H9 (cell line): ENCODE data around the gene TMEM95. TPM values are rescaled to one million over a fixed set of nuclear protein-coding genes. Genes with fewer than 3 reads are reported as not detected.
"Not testable (repeated sequence)": the region's sequence is repeated elsewhere in the genome, so short reads cannot be mapped to it uniquely, and the experiment has no call there.

ENCODE experiments used
- DNase-seq: peaks from one replicate; pipeline ENCODE4 v3.0.0-alpha.2; 2017
- H2AFZ ChIP-seq: one replicate; pipeline ENCODE4 v1.6.1; 2013; ENCODE audit warnings: mild to moderate bottlenecking, low read length, control low read depth, moderate library complexity
- H2AK5ac ChIP-seq: 2 replicates; pipeline ENCODE4 v1.6.1; 2013; ENCODE audit warnings: low read length, control low read depth, mixed read lengths; ENCODE audit not compliant: insufficient read length
- H2BK120ac ChIP-seq: one replicate; pipeline ENCODE4 v1.6.1; 2013; ENCODE audit warnings: low read depth, mild to moderate bottlenecking, low read length, control low read depth, inconsistent platforms; ENCODE audit not compliant: poor library complexity, severe bottlenecking
- H2BK12ac ChIP-seq: 2 replicates; pipeline ENCODE4 v1.6.1; 2013; ENCODE audit warnings: low read length, control low read depth, mixed read lengths, low read depth; ENCODE audit not compliant: insufficient read length
- H2BK15ac ChIP-seq: 2 replicates; pipeline ENCODE4 v1.6.1; 2013; ENCODE audit warnings: low read depth, low read length, control low read depth
- H2BK20ac ChIP-seq: one replicate; pipeline ENCODE4 v1.6.1; 2013; ENCODE audit warnings: low read depth, mild to moderate bottlenecking, low read length, control low read depth, inconsistent platforms; ENCODE audit not compliant: poor library complexity, severe bottlenecking
- H2BK5ac ChIP-seq: 2 replicates; pipeline ENCODE4 v1.6.1; 2013; ENCODE audit warnings: low read length, control low read depth, mixed read lengths; ENCODE audit not compliant: insufficient read length
- H3K14ac ChIP-seq: 2 replicates; pipeline ENCODE4 v1.6.1; 2013; ENCODE audit warnings: low read length, control low read depth; ENCODE audit not compliant: insufficient read depth
- H3K18ac ChIP-seq: 2 replicates; pipeline ENCODE4 v1.6.1; 2013; ENCODE audit warnings: low read depth, mild to moderate bottlenecking, mixed read lengths, low read length, control low read depth; ENCODE audit not compliant: insufficient read length
- H3K23ac ChIP-seq: 2 replicates; pipeline ENCODE4 v1.6.1; 2013; ENCODE audit warnings: low read length, control low read depth, mixed read lengths, low read depth; ENCODE audit not compliant: insufficient read length
- H3K23me2 ChIP-seq: 2 replicates; pipeline ENCODE4 v1.6.1; 2013; ENCODE audit warnings: low read depth, mild to moderate bottlenecking, mixed read lengths, low read length, control low read depth; ENCODE audit not compliant: insufficient read length, poor library complexity, severe bottlenecking
- H3K27ac ChIP-seq: 2 replicates; pipeline ENCODE4 v1.5.1; 2013; ENCODE audit warnings: low read length, control low read depth, mixed read lengths, low read depth; ENCODE audit not compliant: insufficient read length
- H3K27me3 ChIP-seq: 2 replicates; pipeline ENCODE4 v1.6.1; 2013; ENCODE audit warnings: low read length, control low read depth, inconsistent platforms; ENCODE audit not compliant: insufficient read depth
- H3K4ac ChIP-seq: 2 replicates; pipeline ENCODE4 v1.6.1; 2013; ENCODE audit warnings: low read depth, mild to moderate bottlenecking, control low read depth, inconsistent platforms, low read length, moderate library complexity
- H3K4me1 ChIP-seq: 2 replicates; pipeline ENCODE4 v1.6.1; 2013; ENCODE audit warnings: low read length, control low read depth, inconsistent platforms; ENCODE audit not compliant: insufficient read depth
- H3K4me2 ChIP-seq: 2 replicates; pipeline ENCODE4 v1.6.1; 2013; ENCODE audit warnings: low read length, control low read depth, mixed read lengths; ENCODE audit not compliant: insufficient read length, insufficient read depth
- H3K56ac ChIP-seq: 2 replicates; pipeline ENCODE4 v1.6.1; 2013; ENCODE audit warnings: low read depth, mild to moderate bottlenecking, mixed read lengths, low read length, control low read depth; ENCODE audit not compliant: insufficient read length
- H3K79me1 ChIP-seq: 2 replicates; pipeline ENCODE4 v1.6.1; 2013; ENCODE audit warnings: low read depth, mild to moderate bottlenecking, moderate library complexity, low read length, control low read depth, inconsistent platforms; ENCODE audit not compliant: insufficient read depth, poor library complexity, severe bottlenecking
- H3K79me2 ChIP-seq: 2 replicates; pipeline ENCODE4 v1.6.1; 2013; ENCODE audit warnings: low read length, control low read depth, inconsistent platforms; ENCODE audit not compliant: insufficient read depth
- H3K9ac ChIP-seq: 2 replicates; pipeline ENCODE4 v1.6.1; 2013; ENCODE audit warnings: low read length, control low read depth, mixed read lengths; ENCODE audit not compliant: insufficient read length; ENCODE audit errors: extremely low read depth
- H3K9me3 ChIP-seq: one replicate; pipeline ENCODE4 v1.6.1; 2013; ENCODE audit warnings: low read depth, low read length, inconsistent platforms; ENCODE audit not compliant: control insufficient read depth
- H3T11ph ChIP-seq: one replicate; pipeline ENCODE4 v1.6.1; 2013; ENCODE audit warnings: mild to moderate bottlenecking, low read length, control low read depth, inconsistent platforms
- H4K20me1 ChIP-seq: one replicate; pipeline ENCODE4 v1.6.1; 2013; ENCODE audit not compliant: control insufficient read depth, insufficient read length, insufficient read depth
- H4K5ac ChIP-seq: 2 replicates; pipeline ENCODE4 v1.6.1; 2013; ENCODE audit warnings: low read depth, mild to moderate bottlenecking, mixed read lengths, low read length, control low read depth; ENCODE audit not compliant: insufficient read length
- H4K8ac ChIP-seq: replicated peaks from 2 replicates; pipeline ENCODE4 v1.6.1; 2013; ENCODE audit warnings: low read length, control low read depth, mixed read lengths, low read depth; ENCODE audit not compliant: insufficient read length
- H4K91ac ChIP-seq: 2 replicates; pipeline ENCODE4 v1.6.1; 2013; ENCODE audit warnings: low read depth, mild to moderate bottlenecking, moderate library complexity, mixed read lengths, low read length, control low read depth; ENCODE audit not compliant: insufficient read length
- H3K27ac Mint-ChIP-seq, 3 experiments: 2 replicates in 2 of 3; 3 replicates in 1 of 3; pipeline ENCODE4 v1.8.0; 2020 to 2021; ENCODE audit warnings: mixed read lengths in 3 of 3, mild to moderate bottlenecking in 1 of 3, moderate library complexity in 1 of 3
- H3K27me3 Mint-ChIP-seq: 2 replicates; pipeline ENCODE4 v1.8.0; 2021; ENCODE audit warnings: low read depth, mild to moderate bottlenecking, moderate library complexity, mixed read lengths
- H3K36me3 Mint-ChIP-seq, 3 experiments: 2 replicates in 2 of 3; 3 replicates in 1 of 3; pipeline ENCODE4 v1.8.0; 2020 to 2021; ENCODE audit warnings: low read depth in 3 of 3, mixed read lengths in 3 of 3; ENCODE audit not compliant: insufficient read depth in 1 of 3
- H3K4me1 Mint-ChIP-seq, 2 experiments: 2 replicates each; pipeline ENCODE4 v1.8.0; 2020; ENCODE audit warnings: mixed read lengths in 2 of 2
- H3K4me3 Mint-ChIP-seq, 2 experiments: 2 replicates in 1 of 2; 3 replicates in 1 of 2; pipeline ENCODE4 v1.8.0; 2020 to 2021; ENCODE audit warnings: mild to moderate bottlenecking in 2 of 2, mixed read lengths in 2 of 2, moderate library complexity in 1 of 2
- H3K9me3 Mint-ChIP-seq, 2 experiments: 2 replicates in 1 of 2; 3 replicates in 1 of 2; pipeline ENCODE4 v1.8.0; 2020; ENCODE audit warnings: mild to moderate bottlenecking in 2 of 2, mixed read lengths in 2 of 2, moderate library complexity in 1 of 2
- CTCF ChIP-seq: fragments of 200-600 bp; sonication (generic); conservative IDR thresholded peaks from 3 replicates; pipeline ENCODE4 v1.8.0; 2021; ENCODE audit warnings: antibody characterized with exemption, mild to moderate bottlenecking
- WGBS: extraction: QIAGEN DNeasy Blood & Tissue Kit; methylation state at CpG from one replicate; pipeline ENCODE4 v1.1.7; 2013; ENCODE audit warnings: missing lambda C conversion rate, low lambda C conversion rate, mixed read lengths; ENCODE audit not compliant: insufficient read length; ENCODE audit errors: extremely low coverage; 5-methylcytosine and 5-hydroxymethylcytosine counted together
- total RNA-seq: library from RNA; stranded (reverse); gene quantifications from 2 replicates; pipeline ENCODE4 v1.2.1, GENCODE V29; 2021

Gene TMEM95
- total RNA-seq, 1 experiment from 2014 or later = not detected

GRCh38 chr17:7336240-7337175 lies 18.4 kb upstream of the TMEM95 start, which contains the start of gene ACAP1:
ACAP1 (plus strand) TSS chr17:7336529; CDS start chr17:7336735, 206 bp downstream.
- peak within 1 kb of the TSS; percentile 34 to 89 (median 89) for H3K27ac Mint-ChIP-seq
- H3K27ac ChIP-seq = no peak within 1 kb of the TSS
- no peak within 1 kb of the TSS; the same call in 1 of the 2 replicates for H2BK15ac ChIP-seq
- H3K9ac ChIP-seq = no peak within 1 kb of the TSS
- peaks cover 20 to 34% of the 10 kb centered on the region in 2 experiments for H3K4me1 Mint-ChIP-seq
- H3K4me2 ChIP-seq = peak within 1 kb of the TSS; percentile 25
- H4K5ac ChIP-seq = no peak within 1 kb of the TSS
- peak; percentile 94 for DNase-seq
- H3K9me3 Mint-ChIP-seq = no peaks in the 10 kb centered on the region
- no peak within 1 kb of the TSS for H2BK5ac ChIP-seq
- H3K14ac ChIP-seq = peak within 1 kb of the TSS; percentile 47; the same call in 1 of the 2 replicates
- H3K4me1 ChIP-seq = peaks cover 4% of the 10 kb centered on the region; the same call in 1 of the 2 replicates
- no CpG with 5 or more reads among the region's 17 CpGs for WGBS
- H4K20me1 ChIP-seq = no peaks in the 10 kb centered on the region
- H2BK12ac ChIP-seq = no peak within 1 kb of the TSS
- no peak within 1 kb of the TSS for H2BK20ac ChIP-seq
- H3K56ac ChIP-seq = no peak within 1 kb of the TSS
- H3T11ph ChIP-seq = no peak within 1 kb of the TSS
- no peak within 1 kb of the TSS for H2BK120ac ChIP-seq
- no peaks in the 10 kb centered on the region for H3K27me3 ChIP-seq
- H3K79me2 ChIP-seq = no peaks in the 10 kb centered on the region
- no peak within 1 kb of the TSS for H3K4ac ChIP-seq
- no peak within 1 kb of the TSS for H2AK5ac ChIP-seq
- H3K27me3 Mint-ChIP-seq = no peaks in the 10 kb centered on the region; the same call in 1 of the 2 replicates
- H3K18ac ChIP-seq = peak within 1 kb of the TSS; percentile 6
- no peak within 1 kb of the TSS for H4K91ac ChIP-seq
- H3K9me3 ChIP-seq = no peaks in the 10 kb centered on the region
- H3K23ac ChIP-seq = no peak within 1 kb of the TSS
- H3K79me1 ChIP-seq = no peaks in the 10 kb centered on the region
- no peak for TF ChIP-seq CTCF
- peak within 1 kb of the TSS; percentile 23 to 70 for H3K4me3 Mint-ChIP-seq
- H3K23me2 ChIP-seq = no peaks in the 10 kb centered on the region
- H2AFZ ChIP-seq = no peak within 1 kb of the TSS
- H4K8ac ChIP-seq = no peak within 1 kb of the TSS
- H3K36me3 Mint-ChIP-seq = no peaks in the 10 kb centered on the region; a peak in 1 of 7 replicates

GRCh38 chr17:7337600-7337999 lies 17.4 kb upstream of the TMEM95 start:
- not testable (repeated sequence) for H2AK5ac ChIP-seq, H3K4me1 ChIP-seq, H2BK12ac ChIP-seq, H3K18ac ChIP-seq, H4K5ac ChIP-seq, H3K9ac ChIP-seq, H2BK120ac ChIP-seq, H2BK5ac ChIP-seq, H3K27me3 ChIP-seq, H4K20me1 ChIP-seq, H3K36me3 Mint-ChIP-seq, H4K91ac ChIP-seq, H3K79me1 ChIP-seq, H3K27ac ChIP-seq, H3K56ac ChIP-seq, H3K4ac ChIP-seq, H3K79me2 ChIP-seq, H2AFZ ChIP-seq, H3K14ac ChIP-seq, H3K23ac ChIP-seq, H3K9me3 Mint-ChIP-seq, H3K9me3 ChIP-seq, H3K23me2 ChIP-seq, H4K8ac ChIP-seq, H2BK15ac ChIP-seq, H3T11ph ChIP-seq, H3K27me3 Mint-ChIP-seq, H2BK20ac ChIP-seq, DNase-seq
- Mint-ChIP-seq H3K4me1 (peaks cover 15 to 29% of the 10 kb centered on the region in 2 experiments), H3K27ac (peak overlapping the region; percentile 28 to 89 (median 76); a peak in 4 of 7 replicates), H3K4me3 (peak overlapping the region in 1 of 2 experiments; percentile 63; a peak in 1 of 5 replicates)
- WGBS = no CpG with 5 or more reads among the region's 7 CpGs
- peak overlapping the region; percentile 25 for H3K4me2 ChIP-seq
